IMR-90 (cell line): ENCODE results near the gene PHOSPHO1. TPM values are rescaled to one million over a fixed set of nuclear protein-coding genes. Genes with fewer than 3 reads are reported as not detected.

ENCODE experiments used
- ATAC-seq: fragments of 200-7000 bp; cut with Tn5 transposase; 2 replicates; pipeline ENCODE4 v1.9.1; 2020; ENCODE audit warnings: low read depth, mild to moderate bottlenecking, moderate library complexity
- BruUV-seq: library from RNA; stranded (reverse); fragments of 400-500 nt; replicated peaks from 2 replicates; lab custom pipeline; 2021; lab: Mats Ljungman, UMichigan
- CTCF ChIA-PET: fragments of 300-600 bp; formaldehyde crosslinking; extraction: SDS; loops from one replicate; lab custom pipeline; 2021; ENCODE audit warnings: antibody characterized with exemption; lab: Yijun Ruan, JAX
- POLR2A ChIA-PET: fragments of 300-600 bp; sonication (Branson Sonifier 250); formaldehyde crosslinking; loops from one replicate; lab custom pipeline; 2022; ENCODE audit warnings: antibody characterized with exemption; ENCODE audit not compliant: unreplicated experiment; lab: Charles Lee
- DNase-seq: peaks from one replicate; pipeline ENCODE4 v3.0.0; 2013
- H2AFZ ChIP-seq: replicated peaks from 2 replicates; pipeline ENCODE3; 2013; ENCODE audit warnings: low read length, mild to moderate bottlenecking; ENCODE audit not compliant: poor library complexity
- H2AK5ac ChIP-seq: 2 replicates; pipeline ENCODE4 v1.6.1; 2013; ENCODE audit warnings: low read depth, low read length, inconsistent platforms
- H2AK9ac ChIP-seq: replicated peaks from 2 replicates; pipeline ENCODE3; 2013; ENCODE audit warnings: mild to moderate bottlenecking, low read depth, low read length, moderate library complexity; ENCODE audit not compliant: poor library complexity
- H2BK120ac ChIP-seq: 2 replicates; pipeline ENCODE4 v1.6.1; 2013; ENCODE audit warnings: low read depth, low read length, inconsistent platforms
- H2BK15ac ChIP-seq: 3 replicates; pipeline ENCODE4 v1.6.1; 2013; ENCODE audit warnings: low read depth, low read length, inconsistent platforms
- H2BK20ac ChIP-seq: 2 replicates; pipeline ENCODE4 v1.6.1; 2013; ENCODE audit warnings: low read depth, mild to moderate bottlenecking, inconsistent platforms, low read length, moderate library complexity
- H2BK5ac ChIP-seq: 2 replicates; pipeline ENCODE4 v1.6.1; 2013; ENCODE audit warnings: mild to moderate bottlenecking, low read depth, low read length, inconsistent platforms; ENCODE audit not compliant: poor library complexity, severe bottlenecking
- H3K14ac ChIP-seq: replicated peaks from 2 replicates; pipeline ENCODE4 v1.6.1; 2013; ENCODE audit warnings: low read depth, low read length, inconsistent platforms
- H3K18ac ChIP-seq: 2 replicates; pipeline ENCODE4 v1.6.1; 2013; ENCODE audit warnings: low read depth, low read length, control low read depth
- H3K23ac ChIP-seq: 2 replicates; pipeline ENCODE4 v1.6.1; 2013; ENCODE audit warnings: low read depth, low read length, inconsistent platforms
- H3K27ac ChIP-seq: 2 replicates; pipeline ENCODE4 v1.5.1; 2013; ENCODE audit warnings: mild to moderate bottlenecking, control low read depth, low read length; ENCODE audit not compliant: insufficient read depth
- H3K27me3 ChIP-seq: 2 replicates; pipeline ENCODE4 v1.6.1; 2013; ENCODE audit warnings: low read length; ENCODE audit not compliant: control insufficient read depth, insufficient read depth
- H3K36me3 ChIP-seq: 2 replicates; pipeline ENCODE4 v1.6.1; 2013; ENCODE audit warnings: low read length, mixed read lengths; ENCODE audit not compliant: control insufficient read depth, insufficient read depth
- H3K4ac ChIP-seq: 2 replicates; pipeline ENCODE4 v1.6.1; 2013; ENCODE audit warnings: low read depth, low read length, inconsistent platforms
- H3K4me1 ChIP-seq: 2 replicates; pipeline ENCODE4 v1.6.1; 2013; ENCODE audit warnings: low read length, mixed read lengths; ENCODE audit not compliant: control insufficient read depth, insufficient read depth
- H3K4me2 ChIP-seq: 2 replicates; pipeline ENCODE4 v1.6.1; 2013; ENCODE audit warnings: low read depth, mild to moderate bottlenecking, control low read depth, low read length, moderate library complexity
- H3K4me3 ChIP-seq: 2 replicates; pipeline ENCODE4 v1.5.1; 2013; ENCODE audit warnings: low read depth, mild to moderate bottlenecking, control low read depth, low read length, moderate library complexity; ENCODE audit not compliant: insufficient read depth
- H3K56ac ChIP-seq: 2 replicates; pipeline ENCODE4 v1.6.1; 2013; ENCODE audit warnings: low read length, inconsistent platforms; ENCODE audit not compliant: insufficient read depth; ENCODE audit errors: extremely low read depth
- H3K79me1 ChIP-seq, 2 experiments: 2 replicates each; pipeline ENCODE4 v1.6.1; 2013; ENCODE audit warnings: low read length in 2 of 2, inconsistent platforms in 1 of 2, low read depth in 1 of 2
- H3K9ac ChIP-seq: 2 replicates; pipeline ENCODE4 v1.6.1; 2013; ENCODE audit warnings: low read depth, low read length, control low read depth
- H3K9me1 ChIP-seq: 2 replicates; pipeline ENCODE4 v1.6.1; 2013; ENCODE audit warnings: low read length, inconsistent platforms; ENCODE audit not compliant: insufficient read depth
- H3K9me3 ChIP-seq: 2 replicates; pipeline ENCODE4 v1.6.1; 2013; ENCODE audit warnings: low read length; ENCODE audit not compliant: control insufficient read depth, insufficient read depth
- H4K20me1 ChIP-seq: 2 replicates; pipeline ENCODE4 v1.6.1; 2013; ENCODE audit warnings: low read length, inconsistent platforms; ENCODE audit not compliant: insufficient read depth
- H4K5ac ChIP-seq: 2 replicates; pipeline ENCODE4 v1.6.1; 2013; ENCODE audit warnings: mild to moderate bottlenecking, low read depth, low read length, control low read depth
- H4K8ac ChIP-seq, 2 experiments: 2 replicates each; pipeline ENCODE4 v1.6.1; 2013; ENCODE audit warnings: low read depth in 2 of 2, low read length in 2 of 2, control low read depth in 1 of 2, inconsistent platforms in 1 of 2
- H4K91ac ChIP-seq: 2 replicates; pipeline ENCODE4 v1.6.1; 2013; ENCODE audit warnings: low read depth, low read length, inconsistent platforms; ENCODE audit not compliant: insufficient read depth
- BHLHE40 ChIP-seq: fragments of 150-350 bp; IDR thresholded peaks from 2 replicates; pipeline ENCODE4 v1.6.1; 2016; ENCODE audit warnings: mild to moderate bottlenecking, low read depth, low read length
- CEBPB ChIP-seq: IDR thresholded peaks from 2 replicates; pipeline ENCODE4 v1.6.1; 2012; ENCODE audit warnings: low read depth, low read length, improper control_type of control experiment
- ELK1 ChIP-seq: fragments of 150-350 bp; IDR thresholded peaks from 2 replicates; pipeline ENCODE4 v1.6.1; 2016; ENCODE audit warnings: low read depth, mild to moderate bottlenecking, low read length, moderate library complexity, borderline replicate concordance
- MAZ ChIP-seq: IDR thresholded peaks from 2 replicates; pipeline ENCODE4 v1.6.1; 2012; ENCODE audit warnings: low read depth, mild to moderate bottlenecking, low read length, improper control_type of control experiment, moderate library complexity, borderline replicate concordance
- RCOR1 ChIP-seq: IDR thresholded peaks from 2 replicates; pipeline ENCODE4 v1.6.1; 2012; ENCODE audit warnings: mild to moderate bottlenecking, low read length, improper control_type of control experiment; ENCODE audit not compliant: insufficient replicate concordance
- SMC3 ChIP-seq: fragments of 150-350 bp; IDR thresholded peaks from 2 replicates; pipeline ENCODE4 v1.6.1; 2016; ENCODE audit warnings: low read depth, mild to moderate bottlenecking, antibody characterized with exemption, low read length, moderate library complexity
- USF2 ChIP-seq: fragments of 150-350 bp; IDR thresholded peaks from 2 replicates; pipeline ENCODE4 v1.6.1; 2017; ENCODE audit warnings: mild to moderate bottlenecking, antibody characterized with exemption, low read length, low read depth
- WGBS, 2 experiments: methylation state at CpG; one replicate each; pipeline versions ENCODE4 v1.1.5 to v1.1.7; 2013; ENCODE audit warnings: missing lambda C conversion rate in 2 of 2; ENCODE audit not compliant: insufficient read length in 1 of 2; ENCODE audit errors: extremely low coverage in 2 of 2; 5-methylcytosine and 5-hydroxymethylcytosine counted together
- dilution Hi-C: fragments of 300-500 bp; cut with HindIII; formaldehyde crosslinking; loops from one replicate; pipeline ENCODE4 v1.14.3; 2018; ENCODE audit warnings: low sequenced_read_pairs; ENCODE audit not compliant: unreplicated experiment
- in situ Hi-C: fragments of 300-500 bp; cut with MboI; formaldehyde crosslinking; loops from 3 replicates; pipeline ENCODE4 v1.14.3; 2019; ENCODE audit warnings: low sequenced_read_pairs, inconsistent platforms, mixed read lengths
- intact Hi-C: fragments of 100-400 bp; cut with micrococcal nuclease; formaldehyde crosslinking; loops from 2 replicates; pipeline ENCODE4 v1.10.0; 2022
- polyA plus RNA-seq, 3 experiments: library from polyadenylated mRNA; depleted of rRNA; stranded (reverse); fragments of >200 nt; gene quantifications; 2 replicates each; pipeline ENCODE4 v1.2.3, GENCODE V29; 2012; ENCODE audit warnings: low replicate concordance in 1 of 3
- total RNA-seq: library from RNA; depleted of rRNA; stranded (reverse); fragments of >200 nt; gene quantifications from 2 replicates; pipeline ENCODE4 v1.2.3, GENCODE V29; 2012

PHOSPHO1 gene
- total and polyA plus RNA-seq, 2 of the 4 experiments (the other 2 are of a cell fraction) = under 0.01 to 0.48 TPM

- Histone ChIP-seq H2AK9ac (no peak overlapping the region), H3K27me3 (peaks cover 51% of the 10 kb centered on the region), H2BK15ac (no peak overlapping the region), H3K18ac (no peak overlapping the region), H3K56ac (no peak overlapping the region), H3K23ac (no peak overlapping the region), H2BK5ac (no peak overlapping the region), H2BK120ac (no peak overlapping the region), H4K20me1 (no peaks in the 10 kb centered on the region), H2BK20ac (no peak overlapping the region), H3K4me2 (no peak overlapping the region), H3K27ac (no peak overlapping the region), H4K8ac (no peak overlapping the region), H3K79me1 (no peaks in the 10 kb centered on the region), H3K4me3 (no peak overlapping the region), H3K9me3 (no peaks in the 10 kb centered on the region), H2AK5ac (no peak overlapping the region), H3K9ac (no peak overlapping the region), H3K14ac (no peak overlapping the region), H3K4ac (no peak overlapping the region), H4K91ac (no peak overlapping the region), H3K9me1 (no peaks in the 10 kb centered on the region), H4K5ac (no peak overlapping the region), H2AFZ (no peak overlapping the region), H3K4me1 (no peaks in the 10 kb centered on the region; the same call in 1 of the 2 replicates), H3K36me3 (no peaks in the 10 kb centered on the region)
- dilution Hi-C loops = no loop called here
- BruUV-seq = no TSS peak
- in situ Hi-C loops = no loop called here
- no peak for TF ChIP-seq ELK1
- no peak for TF ChIP-seq RCOR1
- no peak for TF ChIP-seq SMC3
- TF ChIP-seq CEBPB = no peak
- TF ChIP-seq USF2 = no peak
- no peak for TF ChIP-seq BHLHE40
- no peak for TF ChIP-seq MAZ
- DNase-seq = no peak
- no CpG with 5 or more reads among the region's 3 CpGs for WGBS, 2 experiments
- ChIA-PET POLR2A (no interaction called here), CTCF (interaction anchor here (0.5 to 2.4 kb wide), 6 partner anchors 22 to 421 kb away, joined by 3 to 12 read pairs (median 4); no protein-coding TSS in a partner anchor)
- intact Hi-C loops = loop anchor here (1.0 to 5.0 kb wide), 3 partner anchors 35 to 165 kb away; no protein-coding TSS in a partner anchor
- ATAC-seq = no peak
Observed at GRCh38 chr17:49226771-49227435, 3.7 kb downstream of the PHOSPHO1 start.
